Gastroesophageal sphincter (tissue), 4 donors: ENCODE results near the gene SDK2. TPM values are rescaled to one million over a fixed set of nuclear protein-coding genes. Genes with fewer than 3 reads are reported as not detected.
"Not testable (repeated sequence)": the region's sequence is repeated elsewhere in the genome, so short reads cannot be mapped to it uniquely, and the experiment has no call there.

ENCODE experiments used
- ATAC-seq: fragments of 150-250 bp; one replicate; pipeline ENCODE4 v1.9.1; 2016; ENCODE audit warnings: mild to moderate bottlenecking, moderate library complexity
- H3K27ac ChIP-seq, 4 donors: fragments of 200-600 bp; sonication (generic) in 3 of 4; 1 replicate in 3 of 4; 2 replicates in 1 of 4; pipeline ENCODE4 v1.5.1; 2016 to 2019
- H3K27me3 ChIP-seq: fragments of 200-600 bp; sonication (generic); one replicate; pipeline ENCODE4 v1.5.1; 2019
- H3K36me3 ChIP-seq, 2 donors: fragments of 200-600 bp; sonication (generic); one replicate each; pipeline ENCODE4 v1.5.1; 2019; ENCODE audit warnings: control low read depth in 1 of 2
- H3K4me1 ChIP-seq, 3 donors: fragments of 200-600 bp; sonication (generic); 1 replicate in 2 of 3; 2 replicates in 1 of 3; pipeline ENCODE4 v1.5.1; 2016 to 2019; ENCODE audit warnings: control low read depth in 2 of 3
- H3K4me3 ChIP-seq, 2 donors: fragments of 200-600 bp; sonication (generic); one replicate each; pipeline ENCODE4 v1.5.1; 2019; ENCODE audit warnings: mild to moderate bottlenecking in 1 of 2, moderate library complexity in 1 of 2
- H3K9me3 ChIP-seq, 3 donors: fragments of 200-600 bp; sonication (generic); one replicate each; pipeline ENCODE4 v1.5.1; 2017 to 2019; ENCODE audit warnings: control low read depth in 2 of 3
- CTCF ChIP-seq, 4 experiments: fragments of 200-600 bp in 2 of 4; fragments of 450-650 bp in 2 of 4; sonication (generic) in 1 of 4; IDR thresholded peaks; one replicate each; pipeline ENCODE4 v1.5.1; 2017 to 2019; ENCODE audit warnings: antibody characterized with exemption in 4 of 4, mild to moderate bottlenecking in 2 of 4, moderate library complexity in 2 of 4
- EP300 ChIP-seq: sonication (generic); formaldehyde crosslinking; IDR thresholded peaks from one replicate; pipeline ENCODE4 v1.6.1; 2017; ENCODE audit warnings: antibody characterized with exemption, mild to moderate bottlenecking
- POLR2A ChIP-seq, 2 donors: fragments of 450-650 bp; IDR thresholded peaks; one replicate each; pipeline ENCODE4 v1.6.1; 2017; ENCODE audit warnings: antibody characterized with exemption in 2 of 2, mild to moderate bottlenecking in 2 of 2, moderate library complexity in 1 of 2
- POLR2AphosphoS5 ChIP-seq: sonication (generic); formaldehyde crosslinking; IDR thresholded peaks from one replicate; pipeline ENCODE4 v1.6.1; 2017; ENCODE audit warnings: antibody characterized with exemption
- WGBS, 2 donors: methylation state at CpG; one replicate each; pipeline ENCODE4 v1.1.5; 2018; ENCODE audit warnings: low coverage in 1 of 2; 5-methylcytosine and 5-hydroxymethylcytosine counted together
- total RNA-seq, 4 donors: library from RNA; depleted of rRNA; stranded (reverse); fragments of >200 nt; gene quantifications; one replicate each; pipeline ENCODE4 v1.1.0, GENCODE V29; 2016

The SDK2 gene
- total RNA-seq, 4 donors from 2014 or later, result 0.31 to 2.0 (median 0.78) TPM

GRCh38 chr17:73335591-73336407 is 308.4 kb downstream of the SDK2 start:
- H3K9me3 ChIP-seq, result no peaks in the 10 kb centered on the region
- H3K36me3 ChIP-seq, result no peaks in the 10 kb centered on the region
- no peak for TF ChIP-seq POLR2AphosphoS5
- no peak for TF ChIP-seq POLR2A (IDR thresholded peaks at IDR 0.05)
- no peak for TF ChIP-seq EP300
- TF ChIP-seq CTCF (IDR thresholded peaks at IDR 0.05), result no peak
- WGBS, 2 donors, result 80 to 87% methylated on average over 9 of the region's 12 CpGs
- peak overlapping the region in 2 of 4 donors; percentile 18 to 41 for H3K27ac ChIP-seq
- ATAC-seq, result no peak
- H3K4me3 ChIP-seq, result no peak overlapping the region
- H3K4me1 ChIP-seq, result peaks cover 0 to 32% (median 4%) of the 10 kb centered on the region in 3 donors
- no peaks in the 10 kb centered on the region for H3K27me3 ChIP-seq

- no peak overlapping the region for H3K27ac ChIP-seq
These were observed 309.3 kb downstream of the SDK2 start for GRCh38 chr17:73334771-73335513.

DNA sequence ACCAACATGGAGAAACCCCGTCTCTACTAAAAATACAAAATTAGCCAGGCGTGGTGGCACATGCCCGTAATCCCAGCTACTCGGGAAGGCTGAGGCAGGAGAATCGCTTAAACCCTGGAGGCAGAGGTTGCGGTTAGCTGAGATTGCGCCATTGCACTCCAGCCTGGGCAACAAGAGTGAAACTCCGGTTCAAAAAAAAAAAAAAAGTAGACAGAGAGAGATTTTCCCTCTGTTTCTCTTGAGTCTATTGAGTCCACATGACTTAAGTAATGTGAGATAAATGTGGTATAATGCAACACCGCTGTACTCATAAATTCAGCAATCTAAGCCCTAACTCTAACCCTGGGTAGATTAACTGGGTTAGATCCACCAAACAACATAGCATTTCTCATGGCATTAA is 310.8 kb downstream of the SDK2 start:
- not testable (repeated sequence) for H3K9me3 ChIP-seq, H3K27ac ChIP-seq, H3K27me3 ChIP-seq, H3K4me3 ChIP-seq, ATAC-seq, H3K36me3 ChIP-seq
- 81% methylated on average over 3 of the region's 9 CpGs; no CpG with 5 or more reads in 1 of the 2 donors for WGBS, 2 donors
- peaks cover 0 to 15% (median 1%) of the 10 kb centered on the region in 3 donors for H3K4me1 ChIP-seq

More at GRCh38 chr17:73334771-73335513, 309.3 kb downstream of the SDK2 start:
- TF ChIP-seq CTCF (IDR thresholded peaks at IDR 0.05), result no peak
- TF ChIP-seq POLR2A (IDR thresholded peaks at IDR 0.05), result no peak
- no peak for TF ChIP-seq POLR2AphosphoS5
- TF ChIP-seq EP300, result no peak
- WGBS, 2 donors, result 88 to 100% methylated on average over 1 to 2 of the region's 12 CpGs
- H3K9me3 ChIP-seq, result no peaks in the 10 kb centered on the region
- no peaks in the 10 kb centered on the region for H3K36me3 ChIP-seq
- H3K27me3 ChIP-seq, result no peaks in the 10 kb centered on the region
- ATAC-seq, result no peak
- peaks cover 0 to 26% (median 4%) of the 10 kb centered on the region in 3 donors for H3K4me1 ChIP-seq
- no peak overlapping the region for H3K4me3 ChIP-seq

GRCh38 chr17:73331060-73331459 is 313.2 kb downstream of the SDK2 start:
- no peak overlapping the region for H3K4me3 ChIP-seq

More at GRCh38 chr17:73331060-73331459, 313.2 kb downstream of the SDK2 start:
- TF ChIP-seq POLR2A (IDR thresholded peaks at IDR 0.05), result no peak
- no peak for TF ChIP-seq POLR2AphosphoS5
- TF ChIP-seq EP300, result no peak
- no peak for TF ChIP-seq CTCF (IDR thresholded peaks at IDR 0.05)
- ATAC-seq, result no peak
- no peaks in the 10 kb centered on the region for H3K4me1 ChIP-seq
- H3K9me3 ChIP-seq, result no peaks in the 10 kb centered on the region
- no peaks in the 10 kb centered on the region for H3K36me3 ChIP-seq
- no peaks in the 10 kb centered on the region for H3K27me3 ChIP-seq
- WGBS, 2 donors, result 54 to 79% methylated on average over 3 of the region's 3 CpGs
- no peak overlapping the region for H3K27ac ChIP-seq
